NCI-H2196 (cell line): ENCODE measurements around the gene FOSL1.
"Not testable (repeated sequence)": the region's sequence is repeated elsewhere in the genome, so short reads cannot be mapped to it uniquely, and the experiment has no call there.

Experiments
- DNase-seq: peaks from one replicate; lab custom pipeline; 2025; ENCODE audit not compliant: unreplicated experiment; lab: John Stamatoyannopoulos, UW

The FOSL1 gene

DNA sequence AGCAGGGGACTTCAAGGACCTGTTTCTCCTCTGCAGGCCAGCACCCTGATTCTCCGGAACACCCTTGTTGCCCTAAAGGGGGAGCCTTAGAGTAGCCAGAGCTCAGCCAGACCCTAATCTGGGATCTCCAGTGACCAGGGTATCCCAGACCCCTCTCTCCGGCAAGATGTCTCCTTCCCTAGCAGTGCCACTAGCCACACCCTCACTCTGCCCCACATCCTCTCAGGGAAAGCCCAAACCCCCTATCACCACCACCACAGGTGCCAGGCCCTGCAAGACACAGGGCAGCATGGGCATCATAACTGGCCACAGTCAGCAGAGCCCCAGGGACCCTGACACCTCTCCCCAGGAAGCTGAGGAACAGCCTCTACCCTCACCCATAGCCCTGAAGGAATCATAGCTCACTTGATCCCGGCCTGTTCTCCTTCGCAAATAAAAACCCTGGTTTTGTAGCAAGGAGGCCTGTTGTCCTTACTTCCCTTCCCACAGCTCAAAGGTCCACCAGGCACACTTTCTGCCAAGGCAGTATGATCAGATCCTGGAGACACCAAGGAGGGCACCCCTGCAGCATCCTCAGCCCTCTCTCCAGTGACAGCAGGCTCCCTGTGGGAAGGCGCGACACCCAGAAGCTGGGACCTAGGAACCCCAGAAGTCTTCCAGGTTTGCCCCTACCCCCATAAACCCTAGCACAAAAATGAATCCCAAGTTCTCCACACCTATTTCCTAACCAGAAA, 46.8 kb downstream of the FOSL1 start:
- no peak for DNase-seq

GRCh38 chr11:65852508-65853245, 47.5 kb downstream of the FOSL1 start:
- DNase-seq: no peak

DNA sequence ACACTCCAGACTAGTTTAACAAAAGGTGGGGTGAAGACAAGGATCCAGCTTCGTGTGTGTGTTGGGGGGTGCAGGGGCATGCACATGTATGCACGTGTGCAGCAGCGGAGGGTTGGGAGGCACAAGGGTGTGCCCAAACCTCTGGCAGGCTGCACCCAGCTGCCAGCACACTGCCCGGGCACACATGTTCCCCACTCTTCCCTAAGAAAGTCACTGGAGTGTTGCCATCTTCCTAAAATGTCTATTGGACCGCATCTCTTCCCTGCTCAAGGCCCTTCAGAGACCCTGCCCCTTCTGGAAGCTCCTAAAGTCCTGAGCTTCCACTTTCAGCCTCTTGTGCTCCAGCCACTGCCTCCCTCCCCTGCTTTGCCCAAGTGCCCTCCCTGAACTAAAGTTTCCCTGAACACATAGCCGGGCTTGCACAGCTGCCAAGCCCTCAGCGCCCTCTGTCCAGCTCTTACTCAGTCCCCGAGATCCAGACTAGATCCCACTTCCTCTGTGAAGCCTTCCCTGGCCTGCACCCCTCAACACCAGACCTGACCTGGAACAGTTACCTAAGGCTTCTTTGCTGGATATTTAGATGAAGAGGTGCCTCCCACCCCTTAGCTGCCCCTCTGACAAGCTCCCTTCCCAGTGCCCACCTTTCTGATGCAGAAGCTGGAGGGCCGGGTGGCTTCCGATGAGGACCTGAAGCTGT, 48.2 kb downstream of the FOSL1 start:
- no peak for DNase-seq

- no peak for DNase-seq
These were observed 49.1 kb downstream of the FOSL1 start for GRCh38 chr11:65851083-65851579.

DNA sequence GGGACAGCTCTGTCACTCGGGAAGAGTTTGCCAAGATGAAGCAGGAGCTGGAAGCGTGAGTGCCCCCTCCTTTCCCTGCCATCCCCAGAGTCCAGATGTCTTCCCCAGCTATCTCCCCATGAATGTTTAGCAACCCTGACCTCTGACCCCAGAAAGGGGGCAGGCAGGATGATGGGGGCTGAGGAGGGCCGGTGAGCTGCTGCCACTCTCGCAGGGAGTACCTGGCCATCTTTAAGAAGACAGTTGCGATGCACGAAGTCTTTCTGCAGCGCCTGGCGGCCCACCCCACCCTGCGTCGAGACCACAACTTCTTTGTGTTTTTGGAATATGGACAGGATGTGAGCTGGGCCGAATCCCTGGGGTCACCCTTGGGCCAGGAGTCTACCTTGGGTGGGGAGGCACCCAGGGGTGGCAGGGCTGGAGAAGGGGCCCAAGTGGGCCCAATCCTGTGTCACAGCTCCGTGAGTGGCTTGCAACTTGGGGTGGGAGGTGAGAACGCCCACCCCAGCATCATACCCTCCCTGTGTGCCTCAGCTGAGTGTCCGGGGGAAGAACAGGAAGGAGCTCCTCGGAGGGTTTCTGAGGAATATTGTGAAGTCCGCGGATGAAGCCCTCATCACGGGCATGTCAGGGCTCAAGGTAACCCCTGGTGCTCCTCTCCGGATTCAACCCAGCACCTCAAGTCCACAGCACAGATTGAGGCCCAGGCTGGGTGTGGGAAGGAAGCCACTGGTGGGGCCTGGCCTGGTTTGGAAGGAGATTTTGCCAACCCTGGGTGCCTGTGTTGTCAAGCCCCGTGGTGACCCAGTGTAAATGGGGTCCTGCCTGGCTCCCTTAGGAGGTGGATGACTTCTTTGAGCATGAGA, 49.7 kb downstream of the FOSL1 start:
- no peak for DNase-seq

- no peak for DNase-seq
These were observed 50.4 kb downstream of the FOSL1 start for GRCh38 chr11:65849771-65850216.

DNA sequence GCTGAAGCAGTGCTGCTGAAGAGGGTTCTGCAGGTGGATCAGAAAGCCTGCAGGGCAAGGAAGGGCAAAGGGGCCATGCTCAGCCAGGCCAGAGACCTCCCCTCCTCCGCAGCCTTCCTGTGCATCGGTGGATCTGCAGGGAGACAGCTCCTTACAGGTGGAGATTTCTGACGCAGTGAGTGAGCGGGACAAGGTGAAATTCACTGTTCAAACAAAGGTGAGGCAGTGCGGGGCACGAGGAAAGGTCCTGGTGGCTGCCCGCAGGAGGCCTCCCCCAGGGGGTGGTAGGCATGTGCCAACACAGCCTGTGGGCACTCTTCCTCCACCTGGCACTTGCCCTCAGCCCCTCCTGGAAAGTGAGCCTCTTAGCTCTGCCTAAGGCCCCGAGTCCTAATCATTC, 50.8 kb downstream of the FOSL1 start:
- DNase-seq: no peak

DNA sequence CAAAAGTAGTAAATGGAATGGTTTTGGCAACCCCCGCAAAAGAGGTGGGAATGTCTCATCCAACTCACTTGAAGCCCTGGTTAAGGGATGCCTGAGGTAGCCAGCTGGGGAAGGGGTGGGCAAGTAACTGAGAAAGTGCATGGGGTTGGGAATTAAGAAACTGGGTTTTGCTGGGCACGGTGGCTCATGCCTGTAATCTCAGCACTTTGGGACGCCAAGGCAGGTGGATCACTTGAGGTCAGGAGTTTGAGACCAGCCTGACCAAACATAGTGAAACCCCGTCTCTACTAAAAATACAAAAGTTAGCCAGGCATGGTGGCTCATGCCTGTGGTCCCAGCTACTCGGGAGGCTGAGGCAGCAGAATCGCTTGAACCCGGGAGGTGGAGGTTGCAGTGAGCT, 51.5 kb downstream of the FOSL1 start:
- DNase-seq: not testable (repeated sequence)

DNA sequence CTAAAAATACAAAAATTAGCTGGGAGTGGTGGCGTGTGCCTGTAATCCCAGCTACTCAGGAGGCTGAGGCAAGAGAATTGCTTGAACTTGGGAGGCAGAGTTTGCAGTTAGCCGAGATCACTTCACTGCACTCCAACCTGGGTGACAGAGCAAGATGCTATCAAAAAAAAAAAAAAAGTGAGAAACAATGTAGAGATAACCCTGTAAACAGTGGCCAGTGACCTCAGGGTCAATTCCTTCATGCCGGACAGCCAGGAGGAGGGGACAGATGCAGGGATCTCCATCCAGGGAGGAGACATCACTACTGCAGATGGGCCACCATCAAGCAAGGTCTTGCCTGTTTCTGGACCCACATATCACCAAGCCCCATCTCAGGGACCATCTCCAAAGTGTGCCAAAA, 52.4 kb downstream of the FOSL1 start:
- no peak for DNase-seq

GRCh38 chr11:65844231-65844872, 55.8 kb downstream of the FOSL1 start:
- DNase-seq: no peak

DNA sequence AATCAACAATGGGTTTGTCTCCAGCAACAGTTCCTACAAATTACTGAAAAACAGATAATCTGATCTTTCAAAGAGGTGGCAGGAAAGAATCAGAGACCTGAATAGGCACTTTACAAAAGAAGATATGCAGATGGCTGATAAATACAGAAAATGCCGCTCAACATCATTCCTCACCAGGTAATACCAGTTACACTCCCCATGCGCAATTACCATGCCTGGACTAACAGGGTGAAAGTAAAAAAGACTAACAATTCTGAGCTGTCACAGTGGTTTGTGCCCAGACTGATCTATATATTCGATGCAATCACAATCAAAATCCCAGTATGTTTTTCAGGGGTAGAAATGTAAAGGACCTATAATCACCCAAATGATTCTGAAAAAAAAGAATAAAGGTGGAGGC, 56.4 kb downstream of the FOSL1 start:
- no peak for DNase-seq

GRCh38 chr11:65842144-65842543, 58.0 kb downstream of the FOSL1 start:
- DNase-seq: no peak
